ENCODE results near the gene ARFGEF3. TPM values are rescaled to one million over a fixed set of nuclear protein-coding genes. Genes with fewer than 3 reads are reported as not detected.

The ARFGEF3 gene
- total and polyA plus RNA-seq, 8 donors: 5.8 to 22.6 (median 8.1) TPM

- intact Hi-C loops (cut with DNase I): no loop called here
- H3K27ac ChIP-seq: no peak overlapping the region
- no peak overlapping the region for H3K4me3 ChIP-seq
- H3K27me3 ChIP-seq: no peaks in the 10 kb centered on the region
- no peaks in the 10 kb centered on the region for H3K4me1 ChIP-seq
- H3K9me3 ChIP-seq: no peaks in the 10 kb centered on the region
- no peak for ATAC-seq
- TF ChIP-seq CTCF (IDR thresholded peaks at IDR 0.05): no peak
- peaks cover 0 to 27% of the 10 kb centered on the region in 2 donors for H3K36me3 ChIP-seq
- no peak for DNase-seq
Measured at GRCh38 chr6:138293428-138294395, 132.0 kb downstream of the ARFGEF3 start.

- H3K36me3 ChIP-seq: peaks cover 0 to 36% of the 10 kb centered on the region in 2 donors
- H3K27ac ChIP-seq: no peak overlapping the region
- H3K4me1 ChIP-seq: no peaks in the 10 kb centered on the region
- H3K9me3 ChIP-seq: no peaks in the 10 kb centered on the region
- DNase-seq: no peak
- H3K27me3 ChIP-seq: no peaks in the 10 kb centered on the region
- H3K4me3 ChIP-seq: no peak overlapping the region
- intact Hi-C loops (cut with DNase I): no loop called here
- no peak for TF ChIP-seq CTCF (IDR thresholded peaks at IDR 0.05)
- ATAC-seq: no peak
Measured at GRCh38 chr6:138296381-138296780, 134.6 kb downstream of the ARFGEF3 start.

GRCh38 chr6:138296786-138297185, 135.0 kb downstream of the ARFGEF3 start:
- DNase-seq (no peak), ATAC-seq (no peak)
- Histone ChIP-seq H3K9me3 (no peaks in the 10 kb centered on the region), H3K27ac (no peak overlapping the region), H3K27me3 (no peaks in the 10 kb centered on the region), H3K4me3 (no peak overlapping the region), H3K36me3 (peaks cover 0 to 34% of the 10 kb centered on the region in 2 donors), H3K4me1 (no peaks in the 10 kb centered on the region)
- no peak for TF ChIP-seq CTCF (IDR thresholded peaks at IDR 0.05)
- intact Hi-C loops (cut with DNase I): no loop called here

- ATAC-seq (no peak), DNase-seq (no peak)
- H3K27me3 ChIP-seq: no peaks in the 10 kb centered on the region
- intact Hi-C loops (cut with DNase I): no loop called here
- no peaks in the 10 kb centered on the region for H3K9me3 ChIP-seq
- H3K36me3 ChIP-seq: peaks cover 0 to 24% of the 10 kb centered on the region in 2 donors
- no peak overlapping the region for H3K27ac ChIP-seq
- no peaks in the 10 kb centered on the region for H3K4me1 ChIP-seq
- TF ChIP-seq CTCF (IDR thresholded peaks at IDR 0.05): no peak
- H3K4me3 ChIP-seq: no peak overlapping the region
Measured at GRCh38 chr6:138297761-138298298, 136.1 kb downstream of the ARFGEF3 start.

- ATAC-seq (no peak), DNase-seq (no peak)
- H3K9me3 ChIP-seq: no peaks in the 10 kb centered on the region
Measured at GRCh38 chr6:138300469-138300868, 138.7 kb downstream of the ARFGEF3 start.

More at GRCh38 chr6:138300469-138300868, 138.7 kb downstream of the ARFGEF3 start:
- no peak overlapping the region for H3K27ac ChIP-seq
- no peaks in the 10 kb centered on the region for H3K4me1 ChIP-seq
- no peak for TF ChIP-seq CTCF (IDR thresholded peaks at IDR 0.05)
- peaks cover 0 to 22% of the 10 kb centered on the region in 2 donors for H3K36me3 ChIP-seq
- intact Hi-C loops (cut with DNase I): no loop called here
- H3K27me3 ChIP-seq: no peaks in the 10 kb centered on the region
- H3K4me3 ChIP-seq: no peak overlapping the region
